ENCODE measurements around the gene GABRP.

- TF ChIP-seq RAD21 (conservative IDR thresholded peaks at IDR 0.05 in 1 of 2, IDR thresholded peaks at IDR 0.05 in 1 of 2) (no peak), EP300 (IDR thresholded peaks at IDR 0.05) (no peak)
Observed at GRCh38 chr5:170795154-170795553, 11.6 kb downstream of the GABRP start.
